Smooth muscle cell (in vitro differentiated cells): Measurements from ENCODE around the gene JAM3. TPM values are rescaled to one million over a fixed set of nuclear protein-coding genes. Genes with fewer than 3 reads are reported as not detected.

Experiments
- DNase-seq: peaks from one replicate; lab custom pipeline; 2025; ENCODE audit not compliant: unreplicated experiment; lab: John Stamatoyannopoulos, UW
- H2AFZ ChIP-seq: fragments of 200-600 bp; sonication (generic); 2 replicates; pipeline ENCODE4 v1.6.0; 2016; ENCODE audit warnings: antibody characterized with exemption, low read depth, mild to moderate bottlenecking
- H3F3A ChIP-seq: fragments of 200-600 bp; sonication (generic); 2 replicates; pipeline ENCODE4 v1.6.0; 2017; ENCODE audit warnings: antibody characterized with exemption, low read depth
- H3K27ac ChIP-seq: fragments of 200-600 bp; sonication (generic); 2 replicates; pipeline ENCODE4 v1.5.1; 2016; ENCODE audit warnings: low read depth, mild to moderate bottlenecking
- H3K27me3 ChIP-seq: fragments of 200-600 bp; sonication (generic); 2 replicates; pipeline ENCODE4 v1.6.1; 2016; ENCODE audit warnings: low read depth, mild to moderate bottlenecking
- H3K36me3 ChIP-seq: fragments of 200-600 bp; sonication (generic); 2 replicates; pipeline ENCODE4 v1.5.1; 2016; ENCODE audit warnings: low read depth
- H3K4me1 ChIP-seq: fragments of 200-600 bp; sonication (generic); 2 replicates; pipeline ENCODE4 v1.5.1; 2016; ENCODE audit warnings: low read depth
- H3K4me2 ChIP-seq: fragments of 200-600 bp; sonication (generic); 2 replicates; pipeline ENCODE4 v1.6.0; 2016; ENCODE audit warnings: mild to moderate bottlenecking
- H3K4me3 ChIP-seq: fragments of 200-600 bp; sonication (generic); 2 replicates; pipeline ENCODE4 v1.5.1; 2016; ENCODE audit warnings: mild to moderate bottlenecking
- H3K79me2 ChIP-seq: fragments of 200-600 bp; sonication (generic); 2 replicates; pipeline ENCODE4 v1.6.0; 2016; ENCODE audit warnings: low read depth, mild to moderate bottlenecking
- H3K9ac ChIP-seq: fragments of 200-600 bp; sonication (generic); 2 replicates; pipeline ENCODE4 v1.6.0; 2016; ENCODE audit warnings: low read depth
- H3K9me3 ChIP-seq: fragments of 200-600 bp; sonication (generic); replicated peaks from 2 replicates; pipeline ENCODE4 v1.5.1; 2016; ENCODE audit warnings: low read depth
- H4K20me1 ChIP-seq: fragments of 200-600 bp; sonication (generic); 2 replicates; pipeline ENCODE4 v1.6.0; 2016; ENCODE audit warnings: low read depth
- WGBS: methylation state at CpG from one replicate; pipeline ENCODE4 v1.1.7; 2016; ENCODE audit warnings: low lambda C conversion rate; 5-methylcytosine and 5-hydroxymethylcytosine counted together
- polyA plus RNA-seq: library from polyadenylated mRNA; unstranded; fragments of >200 nt; fragmentation: Nextera tagmentation; extraction: Ambion mirVana; gene quantifications from 2 replicates; pipeline ENCODE4 v1.2.1, GENCODE V29; 2016
- total RNA-seq: library from RNA; depleted of rRNA; stranded (reverse); fragments of >200 nt; gene quantifications from 2 replicates; pipeline ENCODE4 v1.2.3, GENCODE V29; 2014
- TF ChIP-seq, protein P1 (sequence below): fragments of 200-600 bp; sonication (generic); IDR thresholded peaks from 2 replicates; pipeline ENCODE4 v1.5.1; 2017; ENCODE audit warnings: borderline replicate concordance, mild to moderate bottlenecking, antibody characterized with exemption; ENCODE audit not compliant: insufficient read depth, poor library complexity, severe bottlenecking

The JAM3 gene
- total and polyA plus RNA-seq, 2 experiments from 2014 or later, result 75.5 to 82.9 TPM

DNA sequence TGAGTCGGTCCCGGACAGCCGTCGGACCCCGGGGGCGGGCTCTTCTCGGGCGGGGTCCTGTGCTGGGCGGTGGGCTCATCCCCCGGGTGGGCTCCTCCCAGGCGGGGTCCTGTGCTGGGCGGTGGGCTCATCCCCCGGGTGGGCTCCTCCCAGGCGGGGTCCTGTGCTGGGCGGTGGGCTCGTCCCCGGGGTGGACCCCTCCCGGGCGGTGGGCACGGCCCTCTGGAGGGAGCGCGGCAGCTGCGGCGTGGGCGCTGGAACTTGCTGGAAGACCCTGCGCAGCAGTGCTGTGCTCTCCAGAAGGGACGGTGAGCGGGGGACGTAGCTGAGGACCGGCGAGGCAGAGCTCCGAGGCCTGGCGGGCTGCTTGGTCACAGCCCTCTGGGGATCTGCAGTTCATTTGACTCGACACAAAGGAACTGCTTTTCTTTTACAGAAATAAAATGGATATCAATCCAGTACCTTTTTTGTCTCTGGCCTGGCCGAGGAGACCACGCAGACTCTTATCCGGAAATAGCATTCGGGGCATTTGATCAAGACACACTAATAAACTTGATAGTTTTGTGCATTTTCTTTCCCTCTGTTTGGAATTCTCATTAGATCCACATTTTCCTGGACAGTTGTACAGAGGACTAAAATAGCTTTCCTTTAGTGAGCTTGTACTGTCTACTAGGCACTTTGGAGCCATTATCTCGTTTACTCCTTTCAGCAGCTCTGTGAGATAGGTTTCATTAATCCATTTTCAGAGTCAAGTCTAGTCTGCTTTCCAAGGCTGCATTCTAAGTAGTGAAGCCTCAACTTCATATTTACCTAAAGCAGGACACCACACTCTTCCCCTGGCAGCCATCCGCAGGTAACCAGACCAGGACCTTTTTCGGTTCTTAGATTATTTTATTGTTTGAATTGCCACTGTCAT, 812 bp downstream of the JAM3 start:
- H3K9me3 ChIP-seq, result no peaks in the 10 kb centered on the region
- H3K4me2 ChIP-seq, result peak overlapping the region; percentile 90
- WGBS, result 15% methylated on average over 25 of the region's 41 CpGs
- H3K27ac ChIP-seq, result peak overlapping the region; percentile 59
- H4K20me1 ChIP-seq, result peaks cover 44% of the 10 kb centered on the region
- peak overlapping the region; percentile 78 for H3K9ac ChIP-seq
- H3K36me3 ChIP-seq, result no peaks in the 10 kb centered on the region
- H2AFZ ChIP-seq, result peak overlapping the region; percentile 95
- H3K4me3 ChIP-seq, result peak overlapping the region; percentile 79
- H3K4me1 ChIP-seq, result peaks cover 21% of the 10 kb centered on the region
- DNase-seq, result no peak
- no peaks in the 10 kb centered on the region for H3F3A ChIP-seq
- TF ChIP-seq, protein P1, sequence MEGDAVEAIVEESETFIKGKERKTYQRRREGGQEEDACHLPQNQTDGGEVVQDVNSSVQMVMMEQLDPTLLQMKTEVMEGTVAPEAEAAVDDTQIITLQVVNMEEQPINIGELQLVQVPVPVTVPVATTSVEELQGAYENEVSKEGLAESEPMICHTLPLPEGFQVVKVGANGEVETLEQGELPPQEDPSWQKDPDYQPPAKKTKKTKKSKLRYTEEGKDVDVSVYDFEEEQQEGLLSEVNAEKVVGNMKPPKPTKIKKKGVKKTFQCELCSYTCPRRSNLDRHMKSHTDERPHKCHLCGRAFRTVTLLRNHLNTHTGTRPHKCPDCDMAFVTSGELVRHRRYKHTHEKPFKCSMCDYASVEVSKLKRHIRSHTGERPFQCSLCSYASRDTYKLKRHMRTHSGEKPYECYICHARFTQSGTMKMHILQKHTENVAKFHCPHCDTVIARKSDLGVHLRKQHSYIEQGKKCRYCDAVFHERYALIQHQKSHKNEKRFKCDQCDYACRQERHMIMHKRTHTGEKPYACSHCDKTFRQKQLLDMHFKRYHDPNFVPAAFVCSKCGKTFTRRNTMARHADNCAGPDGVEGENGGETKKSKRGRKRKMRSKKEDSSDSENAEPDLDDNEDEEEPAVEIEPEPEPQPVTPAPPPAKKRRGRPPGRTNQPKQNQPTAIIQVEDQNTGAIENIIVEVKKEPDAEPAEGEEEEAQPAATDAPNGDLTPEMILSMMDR, result no peak
- H3K79me2 ChIP-seq, result peaks cover 54% of the 10 kb centered on the region
- peaks cover 7% of the 10 kb centered on the region for H3K27me3 ChIP-seq

DNA sequence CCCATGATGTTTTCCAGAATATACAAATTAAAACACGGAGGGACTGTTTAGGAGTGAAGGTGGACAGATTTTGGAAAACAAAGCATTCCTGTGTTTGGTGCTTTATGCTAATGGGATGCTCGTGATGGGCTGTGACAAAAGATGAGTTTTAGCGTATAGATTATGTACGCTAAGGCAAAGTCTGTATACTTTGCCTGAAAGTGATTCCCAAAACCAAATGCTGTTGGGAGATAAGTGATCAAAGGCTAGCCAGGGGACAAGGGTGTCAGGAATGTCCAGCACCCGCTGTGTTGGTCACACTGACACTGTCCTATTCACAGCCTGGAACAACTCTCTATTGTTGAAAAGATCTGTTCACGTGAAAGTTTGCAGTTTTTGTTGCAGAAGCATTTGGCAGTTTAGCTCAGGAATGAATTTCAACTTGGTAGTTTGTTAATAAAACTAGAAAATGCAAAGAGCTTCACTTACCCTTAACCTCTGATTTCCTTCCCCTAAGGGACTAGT, 1.5 kb downstream of the JAM3 start:
- DNase-seq, result no peak
- no peaks in the 10 kb centered on the region for H3K36me3 ChIP-seq
- H3K4me3 ChIP-seq, result peak overlapping the region; percentile 79
- H3K79me2 ChIP-seq, result peaks cover 61% of the 10 kb centered on the region
- H3K9me3 ChIP-seq, result no peaks in the 10 kb centered on the region
- no peak overlapping the region for H3K27ac ChIP-seq
- WGBS, result 67% methylated on average over 6 of the region's 6 CpGs
- TF ChIP-seq, protein P1, result no peak
- peak overlapping the region; percentile 90 for H3K4me2 ChIP-seq
- peaks cover 21% of the 10 kb centered on the region for H3K4me1 ChIP-seq
- peaks cover 2% of the 10 kb centered on the region for H3K27me3 ChIP-seq
- H3K9ac ChIP-seq, result no peak overlapping the region
- H2AFZ ChIP-seq, result no peak overlapping the region
- peaks cover 51% of the 10 kb centered on the region for H4K20me1 ChIP-seq
- H3F3A ChIP-seq, result no peaks in the 10 kb centered on the region

DNA sequence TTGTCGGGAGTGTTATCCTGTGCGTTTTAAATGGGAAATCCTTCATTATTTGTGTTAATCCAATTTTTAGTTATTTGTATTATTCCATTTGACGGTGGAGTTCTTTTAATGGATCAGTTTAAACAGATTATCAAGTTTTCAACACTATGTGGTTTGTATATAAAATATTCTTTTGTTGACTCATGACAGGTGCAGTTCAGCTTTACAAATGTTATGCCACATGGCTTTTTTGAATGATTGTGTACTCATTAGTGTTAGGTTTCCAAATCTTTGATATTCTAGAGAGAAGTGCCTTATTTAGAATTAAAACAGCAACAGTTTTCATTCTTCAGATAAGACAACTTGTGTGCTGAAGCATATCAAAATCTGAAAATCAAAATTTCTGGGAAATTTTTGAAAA, 2.4 kb downstream of the JAM3 start:
- H3K36me3 ChIP-seq, result no peaks in the 10 kb centered on the region
- H3K79me2 ChIP-seq, result peaks cover 68% of the 10 kb centered on the region
- no peak overlapping the region for H3K27ac ChIP-seq
- peaks cover 21% of the 10 kb centered on the region for H3K4me1 ChIP-seq
- TF ChIP-seq, protein P1, result no peak
- H3K4me2 ChIP-seq, result no peak overlapping the region
- peaks cover 59% of the 10 kb centered on the region for H4K20me1 ChIP-seq
- H3K4me3 ChIP-seq, result no peak overlapping the region
- no peaks in the 10 kb centered on the region for H3K9me3 ChIP-seq
- no peak for DNase-seq
- no peaks in the 10 kb centered on the region for H3F3A ChIP-seq
- no peak overlapping the region for H2AFZ ChIP-seq
- H3K27me3 ChIP-seq, result no peaks in the 10 kb centered on the region
- WGBS, result 91% methylated on average over 3 of the region's 3 CpGs
- no peak overlapping the region for H3K9ac ChIP-seq
